HG03354 (cell line): ENCODE measurements around the gene NOX3.
"Not testable (repeated sequence)": the region's sequence is repeated elsewhere in the genome, so short reads cannot be mapped to it uniquely, and the experiment has no call there.

Source experiments
- ATAC-seq: cut with Tn5 transposase; IDR thresholded peaks from one replicate; pipeline ENCODE4 v1.9.1; 2021; ENCODE audit warnings: mild to moderate bottlenecking; ENCODE audit not compliant: unreplicated experiment, poor library complexity, severe bottlenecking

NOX3 gene

DNA sequence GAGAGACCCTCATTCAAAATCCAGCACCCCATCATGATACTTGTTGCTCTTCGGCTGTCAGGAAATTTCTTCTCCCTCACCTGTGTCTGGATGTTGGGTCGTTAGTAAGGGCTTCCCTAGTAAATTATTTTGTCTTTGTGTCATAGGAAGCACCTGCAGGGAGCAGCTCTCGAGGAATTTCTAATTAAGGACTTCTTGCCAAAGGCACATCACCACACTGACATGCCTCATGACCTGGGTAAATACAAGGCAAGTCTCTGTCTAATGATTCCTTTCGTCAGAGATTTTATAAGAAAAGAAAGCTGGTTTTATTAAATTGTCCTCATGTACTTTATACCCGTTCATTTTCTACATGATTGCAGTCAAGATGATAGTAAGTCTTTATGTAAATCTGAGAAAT is at the start of gene NOX3:
NOX3 (minus strand) TSS at position 74 of the 400 bp plus-strand sequence; CDS start at position 35, 39 bp downstream.
- ATAC-seq = no peak

DNA sequence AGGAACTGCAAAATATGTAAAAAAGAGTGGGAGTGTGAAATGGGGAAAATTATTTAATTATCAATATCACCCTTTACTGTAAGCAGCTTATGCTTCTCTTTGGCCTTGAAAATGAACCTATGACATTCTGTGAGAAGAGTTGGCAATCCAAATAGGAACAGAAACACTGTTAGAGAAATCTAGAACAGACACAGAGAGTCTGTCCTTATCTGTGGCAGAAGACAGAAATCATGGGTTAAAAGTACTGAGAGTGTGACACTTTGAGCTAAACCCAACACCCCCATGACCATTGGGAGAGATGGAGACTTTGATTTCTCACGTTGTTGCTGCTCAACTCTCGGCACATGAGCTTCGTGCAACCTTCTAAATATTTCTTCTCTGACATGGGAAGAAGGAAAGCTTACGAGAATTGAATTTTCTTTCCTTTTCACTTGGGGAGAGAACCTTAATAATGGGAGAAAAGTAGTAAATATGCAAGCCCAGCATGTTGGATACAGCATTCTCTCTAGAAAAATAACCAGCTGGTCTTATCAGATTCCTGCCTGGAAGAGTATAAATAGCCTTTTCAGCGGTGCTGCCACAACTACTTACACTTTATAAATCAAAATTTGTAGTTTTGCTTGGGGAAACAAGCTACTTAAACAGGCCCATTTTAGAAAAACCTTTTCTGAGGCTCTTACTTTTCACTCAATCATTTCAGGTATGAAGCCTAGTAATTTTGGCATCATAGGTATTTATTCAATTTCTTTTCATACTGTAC is 49.4 kb upstream of the NOX3 start:
- no peak for ATAC-seq

GRCh38 chr6:155502393-155502792 is 46.8 kb upstream of the NOX3 start:
- ATAC-seq = no peak

GRCh38 chr6:155499574-155499973 is 43.9 kb upstream of the NOX3 start:
- ATAC-seq = no peak

GRCh38 chr6:155498370-155498769 is 42.7 kb upstream of the NOX3 start:
- no peak for ATAC-seq

GRCh38 chr6:155497273-155497672 is 41.6 kb upstream of the NOX3 start:
- peak; percentile 39 for ATAC-seq

GRCh38 chr6:155495011-155495768 is 39.6 kb upstream of the NOX3 start:
- no peak for ATAC-seq

GRCh38 chr6:155493694-155494143 is 38.1 kb upstream of the NOX3 start:
- peak; percentile 90 for ATAC-seq

DNA sequence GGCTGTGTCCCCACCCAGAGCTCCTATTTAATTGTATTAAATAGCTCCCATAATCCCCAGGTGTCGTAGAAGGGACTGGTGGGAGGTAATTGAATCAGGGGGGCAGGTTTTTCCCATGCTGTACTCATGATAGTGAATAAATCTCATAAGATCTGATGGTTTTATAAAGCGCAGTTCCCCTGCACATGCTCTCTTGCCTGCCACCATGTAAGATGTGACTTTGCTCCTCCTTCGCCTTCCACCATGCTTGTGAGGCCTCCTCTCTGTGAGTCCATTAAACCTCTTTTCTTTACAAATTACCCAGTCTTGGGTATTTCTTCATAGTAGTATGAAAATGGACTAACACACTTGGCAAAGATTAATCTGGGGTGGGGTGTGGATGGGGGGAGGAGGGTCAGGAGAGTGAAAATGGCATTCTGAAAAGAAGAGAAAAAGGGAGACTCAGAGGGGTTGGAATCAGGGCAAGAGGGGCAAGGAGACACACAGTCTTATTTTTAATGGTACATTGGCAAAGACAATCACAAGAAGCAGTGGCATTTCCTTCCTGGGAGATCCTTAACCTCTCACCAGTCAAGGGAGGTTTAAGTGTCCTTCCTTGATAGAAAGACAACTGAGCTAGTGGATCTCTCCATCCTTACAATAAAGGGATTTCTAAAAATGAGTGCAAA is 37.5 kb upstream of the NOX3 start:
- ATAC-seq = peak; percentile 36

DNA sequence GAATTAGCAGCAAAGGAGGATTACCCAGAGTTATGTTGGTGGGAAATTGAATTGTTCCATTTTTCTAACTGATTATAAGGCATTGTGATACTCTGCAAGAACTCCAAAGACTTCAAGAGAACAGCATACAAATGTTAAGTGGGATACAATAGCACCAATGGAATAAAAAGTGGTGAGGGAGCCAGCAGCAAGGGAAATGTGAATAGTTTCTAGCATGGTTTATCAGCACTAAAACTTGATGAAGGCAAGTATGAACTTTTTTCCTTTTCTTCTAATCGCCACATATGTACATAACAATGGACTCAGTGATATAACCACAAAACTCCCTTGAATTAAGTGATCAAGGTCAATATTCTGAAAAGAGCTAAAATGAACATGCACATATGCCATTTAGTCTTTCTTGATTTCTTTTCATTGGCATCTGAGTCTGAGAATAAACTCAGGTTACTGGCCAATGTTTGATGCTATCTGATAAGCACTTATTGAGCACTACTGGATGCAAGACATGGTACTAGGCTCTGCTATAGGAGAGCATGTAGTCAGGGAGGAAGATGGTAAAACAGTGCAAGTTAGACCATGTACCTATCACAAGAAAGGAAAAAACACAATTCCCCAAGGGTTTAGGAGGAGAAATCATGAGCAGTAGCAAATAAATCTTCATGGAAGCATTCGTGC is 36.6 kb upstream of the NOX3 start:
- no peak for ATAC-seq

- no peak for ATAC-seq
Measured at GRCh38 chr6:155491421-155491820, 35.8 kb upstream of the NOX3 start.

- ATAC-seq = not testable (repeated sequence)
Measured at GRCh38 chr6:155488197-155488596, 32.6 kb upstream of the NOX3 start.

DNA sequence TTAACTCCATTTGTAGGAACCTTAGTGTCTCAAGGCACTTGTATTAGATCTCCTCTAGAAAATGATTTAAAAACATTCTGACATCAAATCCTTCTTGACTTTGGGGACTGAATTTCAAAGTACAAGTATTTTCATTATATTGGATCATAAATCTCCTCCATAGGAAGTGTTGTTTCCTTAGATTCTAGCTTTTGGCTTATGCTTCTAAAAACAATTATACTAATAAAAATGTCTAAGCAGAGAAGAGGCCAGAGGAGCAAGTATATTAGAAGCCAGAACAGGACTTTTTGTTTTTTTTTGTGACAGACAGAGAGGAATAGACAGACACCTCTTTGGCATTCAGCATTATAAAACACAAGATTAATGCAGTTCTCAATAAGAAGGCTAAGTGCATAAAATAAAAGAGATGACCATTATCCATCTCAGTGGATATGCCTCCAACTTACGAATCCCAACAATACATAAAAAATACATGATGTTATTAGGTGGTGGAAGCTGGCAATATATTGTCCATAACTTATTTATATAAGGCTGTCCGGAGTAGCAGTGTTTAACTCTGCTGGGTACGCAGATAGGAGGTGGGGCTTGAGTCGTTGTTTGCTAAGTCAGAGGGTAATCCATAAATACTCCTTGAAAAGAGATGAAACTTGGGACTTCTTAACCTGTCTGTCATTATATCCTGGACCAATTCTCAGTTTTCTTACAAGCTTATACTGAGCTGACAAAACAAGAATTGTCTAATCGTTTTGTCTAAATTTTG is 31.9 kb upstream of the NOX3 start:
- no peak for ATAC-seq

- no peak for ATAC-seq
Measured at GRCh38 chr6:155486721-155487294, 31.2 kb upstream of the NOX3 start.

DNA sequence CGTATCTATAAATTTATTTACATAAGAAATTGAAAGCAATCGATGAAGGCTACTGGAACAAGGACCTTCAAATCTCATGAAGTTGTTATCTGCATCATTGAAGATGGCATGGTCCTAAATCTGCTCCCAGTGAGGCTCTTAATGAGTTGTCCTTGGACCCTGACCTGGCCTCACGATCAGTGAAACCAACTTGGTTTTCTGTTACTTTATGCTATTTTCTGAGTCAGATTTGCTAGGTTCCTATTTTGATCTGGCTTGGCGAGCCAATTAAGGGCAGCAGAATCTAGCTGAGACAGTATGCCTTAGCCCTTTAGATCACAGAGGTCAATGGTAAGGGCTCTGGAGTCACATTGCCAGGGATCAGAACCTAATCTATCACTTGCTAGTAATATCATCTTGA is 30.1 kb upstream of the NOX3 start:
- ATAC-seq = no peak

DNA sequence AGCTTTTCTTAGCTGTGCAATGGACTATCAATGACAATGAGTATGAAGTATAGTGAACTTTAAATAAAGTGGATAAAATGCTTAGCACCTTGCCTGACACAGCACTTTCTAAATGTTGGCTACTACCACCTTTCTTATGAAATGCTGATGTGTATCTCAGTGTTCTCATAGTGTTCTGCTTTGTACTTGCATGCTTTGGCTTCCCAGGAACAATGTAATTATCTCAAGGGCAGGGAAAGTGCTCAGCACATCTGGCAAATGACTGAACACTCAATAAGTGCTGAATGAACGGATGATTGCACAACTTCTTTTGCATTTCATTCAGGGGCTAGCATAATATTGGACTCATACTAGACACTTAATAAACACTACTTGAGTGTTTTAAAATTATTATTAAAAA is 28.2 kb upstream of the NOX3 start:
- ATAC-seq = no peak

- no peak for ATAC-seq
Measured at GRCh38 chr6:155481215-155481614, 25.6 kb upstream of the NOX3 start.

DNA sequence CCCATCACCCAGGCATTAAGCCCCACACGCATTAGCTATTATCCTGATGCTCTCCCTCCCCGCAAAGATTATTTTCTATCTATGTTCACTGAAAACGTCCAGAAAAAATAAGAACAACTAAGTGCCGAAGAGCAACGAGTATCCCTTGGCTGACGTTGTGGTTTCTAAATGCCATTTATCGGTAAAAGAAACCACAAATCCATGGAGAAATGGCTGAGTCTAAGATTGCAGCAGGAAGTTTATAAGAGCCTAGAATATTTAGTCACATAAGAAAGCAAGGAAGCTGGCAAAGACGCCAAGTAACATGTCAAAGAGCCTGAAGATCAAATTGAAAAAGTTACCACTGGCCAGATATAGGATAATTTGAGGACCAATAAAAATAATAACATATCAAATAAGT is 18.1 kb upstream of the NOX3 start:
- ATAC-seq = no peak

DNA sequence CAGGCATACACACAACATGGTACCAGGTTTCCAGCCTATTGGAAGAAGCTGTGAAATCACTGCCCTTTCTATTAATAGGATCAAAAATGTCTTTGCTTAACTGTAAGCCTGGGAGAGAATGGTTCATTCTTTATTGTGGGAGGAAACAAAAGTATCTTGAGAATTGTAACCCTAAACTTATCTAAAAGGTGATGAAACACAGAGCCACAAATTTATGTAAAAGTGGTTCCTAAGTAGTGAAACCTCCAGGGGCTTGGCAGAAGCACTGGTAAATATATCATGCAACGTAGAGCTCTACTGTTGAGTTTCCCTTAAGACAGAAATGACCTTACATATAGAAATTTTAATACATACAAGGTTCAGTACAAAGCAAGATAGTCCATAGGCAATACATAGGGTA is 17.2 kb upstream of the NOX3 start:
- no peak for ATAC-seq
